HG03354 (cell line): ENCODE measurements around the gene RAB36.

Experiments used
- ATAC-seq: cut with Tn5 transposase; IDR thresholded peaks from one replicate; pipeline ENCODE4 v1.9.1; 2021; ENCODE audit warnings: mild to moderate bottlenecking; ENCODE audit not compliant: unreplicated experiment, poor library complexity, severe bottlenecking

Gene RAB36

DNA sequence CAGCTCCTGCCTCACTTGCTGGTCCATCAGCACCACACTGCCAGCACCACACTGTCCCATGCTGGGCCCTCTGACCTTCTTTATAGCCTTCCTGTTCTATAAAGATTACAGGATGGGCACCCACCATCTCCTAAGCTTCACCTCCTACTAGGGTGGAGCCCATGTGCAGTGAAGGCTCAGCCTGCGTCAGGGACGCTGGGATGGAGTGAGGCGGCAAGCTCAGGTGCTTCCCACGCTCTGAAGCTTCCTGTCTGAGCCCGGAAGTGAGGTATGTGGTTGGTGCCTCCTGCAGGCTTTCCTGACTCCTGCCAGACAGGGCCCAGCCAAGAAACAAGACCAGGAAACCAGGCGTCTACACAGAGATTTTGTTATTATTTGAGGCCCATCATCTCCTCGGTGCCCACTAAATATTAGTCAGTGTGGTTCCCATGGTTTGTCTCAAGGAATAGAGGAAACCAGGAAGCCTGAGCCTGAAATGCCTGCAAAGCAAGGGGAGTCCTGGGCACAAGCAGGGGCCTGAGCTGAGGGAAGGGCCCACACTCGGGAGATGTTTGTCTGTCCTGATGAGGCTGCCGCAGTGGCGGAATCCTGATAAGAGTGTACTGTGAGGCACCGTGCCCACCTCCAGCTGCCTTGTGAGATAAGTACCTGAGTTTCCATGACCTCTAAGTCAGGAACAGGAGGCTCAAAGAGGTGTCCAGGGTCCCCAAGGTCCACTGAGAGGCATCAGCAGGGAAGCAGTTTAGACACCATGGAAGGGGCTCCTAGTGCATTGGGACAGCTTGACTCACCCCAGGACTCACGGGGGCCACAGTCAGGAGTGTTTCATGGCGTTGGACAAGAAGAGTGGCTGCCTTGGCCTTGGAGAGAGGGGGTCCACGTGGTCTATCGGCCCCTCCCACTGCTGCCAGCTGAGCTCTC is 25.5 kb upstream of the RAB36 start:
- no peak for ATAC-seq

- ATAC-seq: no peak
Measured at GRCh38 chr22:23120415-23120899, 24.8 kb upstream of the RAB36 start.

GRCh38 chr22:23121000-23121421 is 24.3 kb upstream of the RAB36 start:
- no peak for ATAC-seq

DNA sequence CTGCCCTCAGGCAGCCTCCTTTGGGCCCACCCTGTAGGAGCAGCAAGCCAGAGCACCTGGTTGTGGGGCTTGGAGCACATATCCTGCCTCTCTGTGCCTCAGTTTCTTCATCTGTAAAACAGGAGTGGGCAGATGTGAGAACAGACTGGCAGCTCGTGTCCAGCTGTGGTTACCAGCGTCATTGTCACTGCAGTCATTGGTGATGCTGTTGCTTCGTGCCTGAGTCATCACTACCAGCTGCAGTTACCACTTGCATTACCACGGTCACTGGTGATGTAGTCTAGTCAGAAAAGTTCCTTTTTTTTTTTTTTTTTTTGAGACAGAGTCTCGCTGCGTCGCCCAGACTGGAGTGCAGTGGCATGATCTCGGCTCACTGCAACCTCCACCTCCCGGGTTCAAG is 23.9 kb upstream of the RAB36 start:
- ATAC-seq: no peak

- no peak for ATAC-seq
Measured at GRCh38 chr22:23122216-23122957, 22.9 kb upstream of the RAB36 start.

GRCh38 chr22:23122992-23123803 is 22.1 kb upstream of the RAB36 start:
- no peak for ATAC-seq

GRCh38 chr22:23123804-23124254 is 21.4 kb upstream of the RAB36 start:
- no peak for ATAC-seq

- ATAC-seq: no peak
Measured at GRCh38 chr22:23124611-23125511, 20.4 kb upstream of the RAB36 start.

- ATAC-seq: no peak
Measured at GRCh38 chr22:23125512-23126103, 19.7 kb upstream of the RAB36 start.

GRCh38 chr22:23126165-23127054 is 18.9 kb upstream of the RAB36 start:
- no peak for ATAC-seq

- ATAC-seq: no peak
Measured at GRCh38 chr22:23127055-23127756, 18.1 kb upstream of the RAB36 start.

DNA sequence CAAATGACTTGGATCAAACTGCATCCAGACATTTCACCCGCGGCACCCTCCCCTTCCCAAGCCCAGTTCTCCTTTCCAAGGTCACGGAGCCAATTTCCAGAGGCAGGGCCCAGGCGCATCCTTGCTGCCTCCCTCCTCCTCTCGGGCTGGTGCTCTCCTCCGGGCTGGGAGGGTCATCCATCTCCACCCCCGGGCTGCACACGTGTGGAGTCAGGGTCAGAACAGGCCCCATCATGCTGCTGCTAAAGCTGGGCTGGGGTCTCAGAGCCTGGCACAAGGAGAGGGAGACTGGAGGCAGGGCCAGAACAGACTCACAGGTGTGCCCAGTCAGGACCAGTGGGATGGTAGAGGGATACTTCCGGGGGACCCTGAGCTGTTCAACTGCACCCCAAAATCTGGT is 17.5 kb upstream of the RAB36 start:
- ATAC-seq: no peak

GRCh38 chr22:23128269-23129108 is 16.8 kb upstream of the RAB36 start:
- ATAC-seq: no peak

GRCh38 chr22:23129149-23129548 is 16.1 kb upstream of the RAB36 start:
- ATAC-seq: no peak

DNA sequence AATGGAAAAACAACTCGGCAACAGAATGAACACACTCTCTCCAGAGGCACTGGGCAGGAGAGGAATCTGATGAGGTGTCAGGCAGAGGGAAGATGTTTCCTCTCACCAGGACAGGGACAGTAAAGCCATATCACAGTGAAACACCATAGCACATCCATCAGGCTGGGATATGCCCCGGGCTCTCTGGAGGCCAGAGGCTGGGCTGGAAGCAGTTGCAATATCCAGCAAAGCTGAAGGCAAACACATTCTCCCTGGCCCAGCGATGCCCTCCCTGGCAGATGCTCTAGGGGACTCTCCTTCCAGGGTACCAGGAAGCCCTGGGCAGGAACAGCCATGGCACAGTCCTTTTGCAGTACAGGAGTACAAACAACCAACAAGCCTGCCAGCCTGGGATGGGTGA is 14.6 kb upstream of the RAB36 start:
- no peak for ATAC-seq

- ATAC-seq: no peak
Measured at GRCh38 chr22:23131931-23132330, 13.3 kb upstream of the RAB36 start.
